ENCODE data around the gene OR1N2. TPM values are rescaled to one million over a fixed set of nuclear protein-coding genes. Genes with fewer than 3 reads are reported as not detected.

The OR1N2 gene, protein sequence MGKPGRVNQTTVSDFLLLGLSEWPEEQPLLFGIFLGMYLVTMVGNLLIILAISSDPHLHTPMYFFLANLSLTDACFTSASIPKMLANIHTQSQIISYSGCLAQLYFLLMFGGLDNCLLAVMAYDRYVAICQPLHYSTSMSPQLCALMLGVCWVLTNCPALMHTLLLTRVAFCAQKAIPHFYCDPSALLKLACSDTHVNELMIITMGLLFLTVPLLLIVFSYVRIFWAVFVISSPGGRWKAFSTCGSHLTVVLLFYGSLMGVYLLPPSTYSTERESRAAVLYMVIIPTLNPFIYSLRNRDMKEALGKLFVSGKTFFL
- not detected for total RNA-seq

GRCh38 chr9:122552812-122553211 is at the start of gene OR1N2:
Gene OR1N2, plus strand, starts transcription at chr9:122553112. Its CDS starts 100 bp downstream, at chr9:122553212.
- H3K27me3 ChIP-seq = no peaks in the 10 kb centered on the region
- intact Hi-C loops (cut with DNase I) = no loop called here
- H3K4me1 ChIP-seq = no peaks in the 10 kb centered on the region
- no peak for DNase-seq
- no peak within 1 kb of the TSS for H3K27ac ChIP-seq
- H3K36me3 ChIP-seq = no peaks in the 10 kb centered on the region
- no peak within 1 kb of the TSS for H3K9ac ChIP-seq (ENCODE audit: low read depth in 2 of 2, low read length in 2 of 2)
- TF ChIP-seq CTCF (IDR thresholded peaks at IDR 0.05) = no peak
- H3K4me3 ChIP-seq = no peak within 1 kb of the TSS
- H3K9me3 ChIP-seq = no peaks in the 10 kb centered on the region

GRCh38 chr9:122506964-122507363 is 45.9 kb upstream of the OR1N2 start:
- no peaks in the 10 kb centered on the region for H3K36me3 ChIP-seq
- DNase-seq = no peak
- no peak overlapping the region for H3K27ac ChIP-seq
- no peak overlapping the region for H3K4me3 ChIP-seq
- H3K27me3 ChIP-seq = no peaks in the 10 kb centered on the region
- TF ChIP-seq CTCF (IDR thresholded peaks at IDR 0.05) = no peak
- intact Hi-C loops (cut with DNase I) = no loop called here
- no peaks in the 10 kb centered on the region for H3K4me1 ChIP-seq
- no peaks in the 10 kb centered on the region for H3K9me3 ChIP-seq
- H3K9ac ChIP-seq (ENCODE audit: low read depth in 2 of 2, low read length in 2 of 2) = no peak overlapping the region

- TF ChIP-seq CTCF (IDR thresholded peaks at IDR 0.05) = no peak
- H3K9me3 ChIP-seq = no peaks in the 10 kb centered on the region
- H3K27me3 ChIP-seq = no peaks in the 10 kb centered on the region
- H3K27ac ChIP-seq = no peak within 1 kb of the TSS
- intact Hi-C loops (cut with DNase I) = no loop called here
- H3K4me1 ChIP-seq = no peaks in the 10 kb centered on the region
- H3K9ac ChIP-seq (ENCODE audit: low read depth in 2 of 2, low read length in 2 of 2) = no peak within 1 kb of the TSS
- no peak within 1 kb of the TSS for H3K4me3 ChIP-seq
- no peak for DNase-seq
- no peaks in the 10 kb centered on the region for H3K36me3 ChIP-seq
Measured at GRCh38 chr9:122510502-122510901, 42.4 kb upstream of the OR1N2 start, which contains the start of gene OR1J2. Gene OR1J2, plus strand, starts transcription at chr9:122510802. Its CDS starts 0 bp downstream, at chr9:122510802.

- TF ChIP-seq CTCF (IDR thresholded peaks at IDR 0.05) = no peak
- no peaks in the 10 kb centered on the region for H3K9me3 ChIP-seq
- no peak for DNase-seq
- no peaks in the 10 kb centered on the region for H3K27me3 ChIP-seq
- no peaks in the 10 kb centered on the region for H3K36me3 ChIP-seq
- intact Hi-C loops (cut with DNase I) = no loop called here
- H3K27ac ChIP-seq = no peak overlapping the region
- H3K4me3 ChIP-seq = no peak overlapping the region
- no peaks in the 10 kb centered on the region for H3K4me1 ChIP-seq
- no peak overlapping the region for H3K9ac ChIP-seq (ENCODE audit: low read depth in 2 of 2, low read length in 2 of 2)
Measured at GRCh38 chr9:122518226-122518625, 34.7 kb upstream of the OR1N2 start.

DNA sequence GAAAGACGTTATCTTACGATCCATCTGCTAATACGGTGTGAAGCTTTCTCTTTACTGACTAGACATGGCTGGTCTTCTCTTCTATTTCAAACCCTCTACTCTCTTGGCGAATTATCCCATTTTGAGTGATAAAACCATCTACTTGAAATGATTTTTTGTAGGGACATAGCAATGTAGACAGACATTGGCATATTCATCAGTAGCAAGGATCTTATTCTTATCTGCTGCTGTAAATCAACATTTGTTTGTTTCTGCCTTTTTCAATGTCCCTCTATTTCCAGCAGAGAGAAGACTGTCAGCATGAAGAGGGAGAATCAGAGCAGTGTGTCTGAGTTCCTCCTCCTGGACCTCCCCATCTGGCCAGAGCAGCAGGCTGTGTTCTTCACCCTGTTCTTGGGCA is 34.1 kb upstream of the OR1N2 start, which contains the start of gene OR1J4:
OR1J4 (plus strand) TSS at position 301 of the 400 bp plus-strand sequence; CDS start at position 301, 0 bp downstream.
- Histone ChIP-seq H3K36me3 (no peaks in the 10 kb centered on the region), H3K9ac (ENCODE audit: low read depth in 2 of 2, low read length in 2 of 2) (no peak within 1 kb of the TSS), H3K27me3 (no peaks in the 10 kb centered on the region), H3K27ac (no peak within 1 kb of the TSS), H3K9me3 (no peaks in the 10 kb centered on the region), H3K4me3 (no peak within 1 kb of the TSS), H3K4me1 (no peaks in the 10 kb centered on the region)
- DNase-seq = no peak
- intact Hi-C loops (cut with DNase I) = no loop called here
- TF ChIP-seq CTCF (IDR thresholded peaks at IDR 0.05) = no peak
